GM18873 (cell line): ENCODE data around the gene USP36.

ENCODE experiments used
- ATAC-seq: cut with Tn5 transposase; IDR thresholded peaks from one replicate; pipeline ENCODE4 v1.9.1; 2021; ENCODE audit warnings: mild to moderate bottlenecking, moderate library complexity, moderate number of reproducible peaks; ENCODE audit not compliant: unreplicated experiment, low FRiP score

USP36 gene

DNA sequence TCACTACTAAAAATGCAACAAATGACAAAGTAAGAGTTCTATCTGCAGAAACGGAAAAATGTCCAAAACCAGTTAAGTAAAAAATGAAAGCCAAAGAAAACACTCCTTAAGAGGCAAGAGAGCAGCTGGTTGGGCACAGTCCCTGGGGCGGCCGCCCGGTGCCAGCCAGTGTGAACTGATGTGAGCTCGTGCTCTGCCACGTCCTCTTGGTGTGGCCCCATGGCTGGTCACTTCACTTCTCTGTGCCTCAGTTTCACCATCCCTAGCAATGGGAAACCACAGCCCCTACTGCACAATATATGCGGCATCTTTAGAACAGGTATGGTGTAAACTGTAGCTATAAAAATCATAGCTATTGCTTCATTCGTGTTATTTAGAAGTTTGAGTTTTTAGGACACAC, 21.2 kb downstream of the USP36 start:
- ATAC-seq = no peak

DNA sequence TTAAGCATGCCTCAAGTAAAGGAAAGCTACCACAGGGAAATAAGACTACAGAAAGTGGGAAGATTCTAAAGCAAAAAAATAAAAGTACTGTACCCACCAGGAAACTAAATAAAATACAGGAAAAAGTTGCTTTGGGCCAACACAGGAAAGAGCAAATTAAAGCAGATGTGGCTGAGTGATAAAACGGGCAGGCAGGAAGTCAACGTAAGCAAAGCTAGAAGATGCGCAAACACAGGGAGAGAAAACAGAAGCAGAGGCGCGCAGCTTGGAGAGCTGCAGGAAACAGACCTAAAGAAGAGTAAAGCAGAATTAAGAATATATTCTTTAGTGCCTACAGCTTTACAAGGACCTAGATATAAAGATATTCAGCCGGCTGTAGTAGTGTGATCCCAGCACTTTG, 21.7 kb downstream of the USP36 start:
- no peak for ATAC-seq

DNA sequence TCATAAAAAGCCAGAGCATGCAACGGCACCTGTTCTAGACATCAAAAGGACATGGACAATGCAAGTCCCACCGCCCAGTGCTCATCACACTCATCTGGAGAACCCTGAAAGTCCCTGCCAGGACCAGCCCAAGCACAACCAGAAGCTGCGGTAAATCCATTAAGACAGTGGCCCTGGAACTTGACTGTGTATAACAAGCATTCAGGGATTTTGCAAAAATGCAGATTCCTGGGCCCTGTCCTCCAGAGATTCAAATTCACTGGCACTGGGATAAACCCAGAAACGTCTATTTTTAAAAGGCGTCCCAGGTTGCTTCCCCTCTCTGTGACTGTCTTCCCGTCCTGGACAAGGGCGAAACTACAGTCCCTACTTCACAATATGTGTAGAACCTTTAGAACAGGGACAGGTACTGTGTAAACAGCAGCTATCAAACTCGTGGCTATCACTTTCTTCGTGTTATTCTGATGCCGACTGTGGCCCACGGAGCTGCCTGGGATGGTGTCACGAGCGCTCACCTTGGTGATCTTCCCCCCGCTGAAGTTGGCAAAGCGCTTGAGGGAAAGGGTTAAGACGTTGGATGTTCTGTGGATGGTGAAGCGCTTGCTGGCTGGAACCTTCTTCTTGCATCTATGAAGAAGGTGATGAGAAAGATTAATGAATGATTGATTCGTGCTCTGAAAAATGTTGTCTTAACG, 22.3 kb downstream of the USP36 start:
- no peak for ATAC-seq

DNA sequence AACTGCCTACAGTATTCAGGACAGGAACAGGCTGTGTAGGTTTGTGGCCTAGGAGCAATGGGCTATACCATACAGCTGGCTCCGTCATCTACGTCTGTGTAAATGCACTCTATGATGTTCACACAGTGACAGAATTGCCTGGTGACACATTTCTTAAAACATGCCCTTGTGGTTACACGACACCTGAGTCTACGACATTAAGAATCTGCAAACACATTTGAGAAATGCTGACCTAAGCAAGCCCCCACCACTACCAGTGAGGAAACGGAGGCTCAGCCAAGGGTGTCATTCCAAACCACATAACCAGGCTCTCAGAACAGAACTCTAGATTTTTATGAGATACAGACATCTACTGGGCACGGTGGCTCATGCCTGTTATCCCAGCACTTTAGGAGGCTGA, 23.5 kb downstream of the USP36 start:
- no peak for ATAC-seq

DNA sequence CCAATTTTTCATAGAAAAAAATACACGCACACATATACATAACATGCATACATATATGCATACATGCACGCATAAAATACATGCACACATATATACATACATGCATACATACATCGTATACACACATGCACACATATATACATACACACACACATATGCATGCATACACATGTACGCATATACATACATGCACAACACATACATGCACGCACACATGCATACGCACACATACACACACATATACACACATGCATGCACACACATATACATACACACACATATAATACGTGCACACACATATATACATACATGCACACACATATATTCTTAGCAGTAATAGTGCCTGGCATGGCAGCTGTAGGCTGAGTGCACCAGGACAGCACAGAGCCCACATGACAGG, 24.9 kb downstream of the USP36 start:
- no peak for ATAC-seq

DNA sequence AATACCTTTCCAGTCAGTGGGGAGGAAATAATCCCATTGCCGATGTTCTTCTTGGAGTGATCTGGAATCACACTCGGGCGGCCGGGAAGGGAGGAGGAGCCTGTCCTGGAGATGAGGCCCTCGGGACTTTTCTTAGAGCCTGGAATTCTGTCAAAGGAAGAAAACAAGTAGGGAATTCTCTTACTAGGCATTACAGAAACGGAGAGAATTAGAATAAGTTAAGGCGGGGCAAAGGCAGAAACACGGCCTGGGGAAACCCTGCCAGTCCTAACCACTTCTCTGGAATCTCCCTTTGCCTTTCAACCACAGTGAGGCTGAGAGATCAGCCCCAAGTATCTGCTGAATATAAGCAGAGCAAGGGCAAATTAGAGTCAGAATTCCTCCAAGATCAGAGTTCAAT, 27.8 kb downstream of the USP36 start:
- no peak for ATAC-seq

GRCh38 chr17:78808163-78808562, 32.5 kb downstream of the USP36 start:
- no peak for ATAC-seq

GRCh38 chr17:78806451-78806850, 34.2 kb downstream of the USP36 start:
- ATAC-seq = no peak

DNA sequence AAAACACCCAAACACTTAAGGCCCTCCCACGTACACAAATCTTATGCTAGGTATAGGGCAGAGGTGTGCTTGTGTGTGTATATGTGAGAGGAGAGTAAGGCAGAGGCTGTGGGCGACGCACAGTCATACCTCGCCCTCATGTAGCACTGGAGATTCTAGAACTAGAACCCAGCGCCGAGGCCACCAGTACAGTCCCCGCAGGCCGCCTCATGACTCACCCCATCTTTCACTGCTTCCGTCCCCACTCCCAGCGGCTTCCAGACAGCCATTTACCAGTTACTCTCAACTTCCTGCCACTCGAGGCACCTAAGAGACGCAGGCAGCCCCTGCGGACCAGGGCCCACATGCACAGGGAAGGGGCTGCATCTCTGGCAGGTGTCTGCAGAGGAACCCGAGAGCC, 35.3 kb downstream of the USP36 start:
- ATAC-seq = no peak

GRCh38 chr17:78804777-78805176, 35.8 kb downstream of the USP36 start:
- ATAC-seq = no peak

DNA sequence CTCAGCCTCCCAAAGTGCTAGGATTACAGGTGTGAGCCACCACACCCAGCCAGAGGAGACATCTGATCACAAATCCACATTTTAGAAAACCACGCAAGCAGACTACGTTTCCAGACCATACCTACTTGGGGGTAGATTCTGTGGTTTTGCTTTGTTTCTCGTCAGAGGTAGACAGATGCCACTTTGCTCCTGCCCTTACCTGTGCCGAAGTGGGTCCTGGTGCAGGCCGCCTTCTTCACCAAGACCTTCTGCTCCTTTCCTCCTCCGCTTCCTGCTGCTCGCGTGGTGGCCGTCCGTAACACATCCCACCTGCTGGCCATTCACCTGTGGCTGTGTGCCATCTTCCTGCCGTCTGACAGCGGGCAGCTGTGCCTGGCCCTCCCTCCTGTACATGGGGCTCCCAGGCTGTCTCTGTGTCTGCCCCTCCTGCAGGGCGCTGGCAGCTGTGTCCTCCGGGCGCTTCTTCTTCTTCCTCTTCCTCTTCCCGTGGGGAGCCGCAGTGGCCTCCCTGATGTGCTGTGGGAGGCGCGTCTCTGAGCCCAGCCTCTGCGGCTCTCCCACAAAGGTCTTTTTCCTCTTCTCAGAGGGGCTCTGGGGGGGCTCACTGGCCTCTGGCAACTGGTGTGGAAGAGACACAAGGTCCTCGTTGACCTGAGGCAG, 37.3 kb downstream of the USP36 start:
- no peak for ATAC-seq

DNA sequence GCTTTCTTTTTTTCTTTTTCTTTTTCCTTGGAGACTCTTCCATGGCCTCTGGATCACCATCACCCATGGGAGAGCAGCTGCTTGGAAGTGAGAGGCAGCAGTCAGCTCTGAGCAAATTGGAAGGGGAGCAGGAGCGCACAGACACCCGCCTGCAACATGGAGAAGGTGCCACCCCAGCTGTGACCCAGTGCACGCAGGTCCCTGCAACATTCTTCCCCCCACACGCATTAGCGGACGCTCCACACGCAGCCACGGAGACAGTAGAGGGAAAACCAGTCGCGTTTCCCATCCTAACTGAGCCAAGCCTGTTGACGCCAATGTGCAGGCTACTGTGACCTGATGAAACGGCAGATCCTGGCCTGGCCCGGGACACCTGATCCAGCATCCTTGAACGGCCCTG, 38.2 kb downstream of the USP36 start:
- no peak for ATAC-seq

GRCh38 chr17:78802008-78802407, 38.6 kb downstream of the USP36 start:
- no peak for ATAC-seq

DNA sequence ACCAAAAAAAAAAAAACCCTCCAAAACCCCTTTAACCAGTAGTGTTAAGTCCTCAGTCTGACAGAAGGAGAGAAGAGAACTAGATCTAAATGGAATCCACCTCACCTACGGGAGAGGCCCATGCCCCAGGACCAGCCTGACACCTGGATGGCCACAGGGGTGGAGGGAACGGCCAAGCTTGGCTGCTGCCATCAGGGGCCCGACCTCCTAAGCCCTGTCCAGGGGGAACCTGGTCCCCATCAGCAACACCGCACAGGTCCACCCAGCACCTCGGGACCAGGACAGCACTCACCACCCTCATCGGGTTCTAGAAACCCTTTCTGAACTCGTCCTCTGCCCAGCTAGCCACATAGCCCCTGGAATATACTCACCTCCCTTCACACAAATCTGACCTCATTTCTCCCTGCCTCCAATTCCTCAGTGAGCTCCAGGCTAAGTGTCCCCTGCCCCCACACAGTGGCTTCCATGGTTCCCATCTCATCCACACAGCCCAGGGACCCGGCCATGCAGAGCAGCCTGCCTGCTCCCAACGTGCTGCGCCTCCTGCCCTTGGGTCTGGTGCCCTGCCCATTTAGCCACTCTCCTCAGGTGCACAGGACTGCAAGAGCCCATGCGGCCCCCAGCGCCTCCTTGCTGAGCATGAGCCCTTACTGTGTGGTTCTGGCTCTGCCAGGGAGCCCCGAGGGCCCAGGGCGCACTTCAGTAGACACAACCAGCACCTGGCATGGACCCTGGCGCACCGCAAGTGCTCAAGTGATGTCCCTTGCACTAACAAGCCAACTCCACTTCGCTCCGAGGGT, 40.3 kb downstream of the USP36 start:
- no peak for ATAC-seq

DNA sequence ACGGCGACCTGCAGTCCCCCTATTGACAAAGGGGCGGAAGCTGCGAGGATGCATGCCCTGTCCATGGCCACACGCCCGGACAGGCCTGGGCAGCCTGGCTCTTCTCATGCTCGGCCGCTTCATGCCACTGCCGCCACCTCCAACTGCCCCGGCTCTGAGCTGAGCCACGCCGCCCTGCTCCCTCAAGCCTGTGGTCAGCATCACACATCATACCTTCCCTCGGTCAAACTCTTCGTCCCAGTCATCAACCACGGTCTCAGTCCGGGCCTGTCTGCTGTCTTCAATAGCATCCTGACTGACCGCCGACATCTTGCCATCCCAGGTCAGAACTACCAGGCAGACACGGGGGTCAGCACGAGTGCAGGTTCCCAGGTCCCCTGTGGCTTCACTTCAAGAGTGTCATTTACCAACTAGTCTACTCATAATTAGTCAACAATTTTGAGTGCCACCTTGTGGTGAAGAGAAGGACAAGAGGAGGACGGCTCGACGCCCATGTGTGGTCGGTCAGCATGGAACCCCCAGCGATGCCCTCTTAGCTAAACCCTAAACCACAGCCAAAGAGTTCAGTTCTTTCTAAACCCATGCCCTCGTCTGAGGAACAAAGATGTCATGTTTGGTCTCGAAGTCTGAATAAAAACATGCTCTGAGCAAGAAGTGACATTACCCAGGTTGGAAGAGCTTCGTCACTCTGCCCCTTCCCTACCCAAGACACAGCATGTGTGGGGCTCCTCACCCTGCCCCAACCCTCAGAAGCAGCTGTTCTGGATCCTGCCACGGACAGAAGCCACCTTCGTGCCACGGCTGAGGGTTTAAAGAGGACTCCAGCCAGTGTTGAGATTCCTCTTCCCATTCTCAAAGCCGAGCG, 41.7 kb downstream of the USP36 start:
- ATAC-seq = no peak

- no peak for ATAC-seq
These were observed 42.7 kb downstream of the USP36 start for GRCh38 chr17:78797691-78798585.

DNA sequence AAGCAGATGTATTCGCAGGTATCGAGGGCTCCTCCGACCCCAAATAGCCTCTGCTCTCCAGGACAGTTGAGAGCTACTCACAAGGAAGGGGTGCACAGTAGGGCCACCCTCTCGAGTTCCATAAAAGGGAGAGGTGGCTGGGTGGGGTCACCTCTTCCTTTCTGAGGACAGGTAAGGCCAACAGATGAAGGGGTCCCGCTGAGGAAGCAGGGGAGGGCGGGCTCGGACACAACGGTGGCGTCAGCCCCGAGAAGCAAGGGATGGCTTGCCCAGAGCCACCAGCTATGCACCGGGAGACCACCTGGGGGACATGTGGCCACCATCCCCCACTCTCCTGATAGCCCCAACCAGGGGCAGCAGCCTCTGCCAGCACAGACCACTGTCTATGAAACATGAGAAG, 43.4 kb downstream of the USP36 start:
- ATAC-seq = no peak

DNA sequence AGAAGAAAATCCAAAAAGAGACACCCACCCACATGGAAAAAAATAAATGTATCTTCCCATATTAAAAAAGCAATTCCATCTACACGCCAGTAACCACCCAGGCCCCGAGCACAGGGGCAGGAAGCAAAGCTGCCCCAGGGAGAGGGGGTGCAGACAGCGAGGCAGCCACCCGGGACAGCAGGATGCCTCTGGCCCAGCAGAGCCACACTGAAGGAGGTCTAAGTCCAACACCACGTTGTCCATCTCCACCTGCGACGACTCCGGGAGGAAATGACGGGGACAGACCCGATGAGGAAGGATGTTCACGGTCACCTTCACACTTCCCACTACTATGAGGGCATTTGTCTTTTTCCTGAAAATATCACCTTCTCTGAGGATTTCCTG, 44.1 kb downstream of the USP36 start:
- no peak for ATAC-seq

GRCh38 chr17:78795861-78796516, 44.6 kb downstream of the USP36 start:
- no peak for ATAC-seq
